GM23248 (cell line): ENCODE data around the gene AKAP6.

Experiments
- EZH2 ChIP-seq: fragments of 200-600 bp; sonication (generic); IDR thresholded peaks from 2 replicates; pipeline ENCODE4 v1.6.1; 2018; ENCODE audit warnings: antibody characterized with exemption, mild to moderate bottlenecking; ENCODE audit not compliant: insufficient read depth, poor library complexity, severe bottlenecking
- EZH2phosphoT487 ChIP-seq: fragments of 200-600 bp; sonication (generic); IDR thresholded peaks from 2 replicates; pipeline ENCODE4 v1.6.1; 2018; ENCODE audit warnings: antibody characterized with exemption, moderate library complexity, mild to moderate bottlenecking, low read depth; ENCODE audit not compliant: insufficient read depth

DNA sequence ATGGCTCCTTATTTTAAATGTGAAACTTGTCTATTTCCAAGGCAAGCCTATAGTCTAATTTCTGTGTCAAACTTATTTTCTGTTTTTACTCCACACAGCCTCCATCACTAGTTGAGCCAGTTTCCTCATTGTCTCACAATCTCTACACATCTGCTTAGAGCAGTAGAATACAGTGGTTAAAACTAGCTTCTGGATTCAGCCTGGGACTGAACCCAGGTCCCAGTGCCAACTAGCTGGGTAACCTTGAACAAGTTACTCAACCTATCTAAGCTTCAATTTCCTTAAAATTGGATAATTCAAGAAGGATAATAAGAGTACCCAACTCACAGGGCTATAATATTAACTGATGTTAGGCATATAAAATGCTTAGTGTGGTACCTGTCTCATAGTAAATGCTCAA is 304.8 kb downstream of the AKAP6 start:
- TF ChIP-seq EZH2phosphoT487 (no peak), EZH2 (no peak)
